ENCODE data around the gene MYH10.

- TF ChIP-seq, protein P1, sequence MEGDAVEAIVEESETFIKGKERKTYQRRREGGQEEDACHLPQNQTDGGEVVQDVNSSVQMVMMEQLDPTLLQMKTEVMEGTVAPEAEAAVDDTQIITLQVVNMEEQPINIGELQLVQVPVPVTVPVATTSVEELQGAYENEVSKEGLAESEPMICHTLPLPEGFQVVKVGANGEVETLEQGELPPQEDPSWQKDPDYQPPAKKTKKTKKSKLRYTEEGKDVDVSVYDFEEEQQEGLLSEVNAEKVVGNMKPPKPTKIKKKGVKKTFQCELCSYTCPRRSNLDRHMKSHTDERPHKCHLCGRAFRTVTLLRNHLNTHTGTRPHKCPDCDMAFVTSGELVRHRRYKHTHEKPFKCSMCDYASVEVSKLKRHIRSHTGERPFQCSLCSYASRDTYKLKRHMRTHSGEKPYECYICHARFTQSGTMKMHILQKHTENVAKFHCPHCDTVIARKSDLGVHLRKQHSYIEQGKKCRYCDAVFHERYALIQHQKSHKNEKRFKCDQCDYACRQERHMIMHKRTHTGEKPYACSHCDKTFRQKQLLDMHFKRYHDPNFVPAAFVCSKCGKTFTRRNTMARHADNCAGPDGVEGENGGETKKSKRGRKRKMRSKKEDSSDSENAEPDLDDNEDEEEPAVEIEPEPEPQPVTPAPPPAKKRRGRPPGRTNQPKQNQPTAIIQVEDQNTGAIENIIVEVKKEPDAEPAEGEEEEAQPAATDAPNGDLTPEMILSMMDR (IDR thresholded peaks at IDR 0.05; ENCODE audit: poor library complexity): no peak
- TF ChIP-seq EZH2phosphoT487 (IDR thresholded peaks at IDR 0.05; ENCODE audit: low read depth, severe bottlenecking, unreplicated experiment) (no peak), EZH2 (IDR thresholded peaks at IDR 0.05; ENCODE audit: borderline replicate concordance) (no peak)
Measured at GRCh38 chr17:8654822-8655221, 24.3 kb upstream of the MYH10 start.
